Dendritic cell treated with granulocyte-macrophage colony-stimulating factor and Interleukin-4, amounts not matched to agents 40 ng/mL and 50 ng/mL, for 4 days (primary cell): ENCODE measurements around the gene PDE9A.

ENCODE experiments used
- H3K27ac Mint-ChIP-seq: one replicate; pipeline ENCODE4 v1.8.0; 2022; ENCODE audit warnings: mild to moderate bottlenecking, mixed read lengths
- H3K27me3 Mint-ChIP-seq: one replicate; pipeline ENCODE4 v1.8.0; 2022; ENCODE audit warnings: mild to moderate bottlenecking, mixed read lengths
- H3K36me3 Mint-ChIP-seq: one replicate; pipeline ENCODE4 v1.8.0; 2022; ENCODE audit warnings: low read depth, mixed read lengths
- H3K4me1 Mint-ChIP-seq: one replicate; pipeline ENCODE4 v1.8.0; 2022; ENCODE audit warnings: low read depth, mixed read lengths
- H3K4me3 Mint-ChIP-seq: one replicate; pipeline ENCODE4 v1.8.0; 2022; ENCODE audit warnings: mild to moderate bottlenecking, moderate library complexity, mixed read lengths
- H3K9me3 Mint-ChIP-seq: one replicate; pipeline ENCODE4 v1.8.0; 2022; ENCODE audit warnings: mixed read lengths
- intact Hi-C: fragments of 100-400 bp; cut with micrococcal nuclease; formaldehyde crosslinking; loops from one replicate; pipeline ENCODE4 v1.15.0; 2022

The PDE9A gene

GRCh38 chr21:42684109-42684916 is 30.9 kb downstream of the PDE9A start:
- Mint-ChIP-seq H3K27me3 (peaks cover 25% of the 10 kb centered on the region), H3K36me3 (no peaks in the 10 kb centered on the region), H3K9me3 (no peaks in the 10 kb centered on the region), H3K27ac (no peak overlapping the region), H3K4me3 (no peak overlapping the region), H3K4me1 (peaks cover 12% of the 10 kb centered on the region)
- intact Hi-C loops, result no loop called here

DNA sequence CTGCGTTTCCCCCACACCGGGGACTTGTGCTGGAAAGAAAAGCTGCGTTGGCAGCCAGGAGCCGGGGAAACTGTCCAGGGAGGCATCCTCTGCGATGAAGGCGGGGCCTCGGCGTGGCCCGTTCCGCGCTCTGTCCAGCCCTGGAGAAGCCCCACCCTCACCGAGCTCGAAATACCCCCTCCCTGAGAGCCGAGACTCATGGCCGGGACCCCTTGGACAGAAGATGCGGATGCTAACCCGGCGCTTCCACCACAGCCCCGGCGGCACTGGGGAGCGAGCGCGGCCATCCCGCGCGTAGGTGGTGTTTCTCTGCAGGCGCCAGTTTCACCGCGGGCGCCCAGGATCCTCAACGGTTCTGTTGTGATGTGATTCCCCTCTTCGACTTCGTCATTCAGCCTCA is 31.6 kb downstream of the PDE9A start:
- Mint-ChIP-seq H3K4me3 (no peak overlapping the region), H3K9me3 (no peaks in the 10 kb centered on the region), H3K27ac (no peak overlapping the region), H3K4me1 (peaks cover 12% of the 10 kb centered on the region), H3K27me3 (peaks cover 20% of the 10 kb centered on the region), H3K36me3 (no peaks in the 10 kb centered on the region)
- intact Hi-C loops, result no loop called here

DNA sequence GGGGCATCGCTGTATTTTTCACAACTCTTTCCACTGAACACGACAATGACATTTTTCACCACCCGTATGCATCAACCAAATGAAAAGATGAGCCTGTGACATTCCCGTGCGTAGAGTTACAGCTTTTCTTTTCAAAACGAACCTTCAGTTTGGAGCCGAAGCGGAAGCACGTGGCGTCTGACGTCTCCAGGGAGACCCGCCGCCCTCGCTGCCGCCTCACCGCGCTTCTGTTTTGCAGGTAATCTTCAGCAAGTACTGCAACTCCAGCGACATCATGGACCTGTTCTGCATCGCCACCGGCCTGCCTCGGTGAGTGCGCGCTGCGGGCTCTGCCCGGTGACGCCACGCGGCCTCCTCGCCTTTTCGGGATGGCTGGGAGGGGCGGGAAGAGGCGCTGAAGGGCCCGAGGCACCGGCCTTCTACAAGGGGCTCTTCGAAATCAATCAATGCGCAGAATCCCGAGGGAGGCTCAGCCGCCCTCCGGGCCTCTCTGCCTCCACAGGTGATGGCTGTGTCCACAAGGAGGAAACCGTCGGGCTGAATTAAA is 32.6 kb downstream of the PDE9A start:
- H3K27ac Mint-ChIP-seq, result no peak overlapping the region
- H3K27me3 Mint-ChIP-seq, result peaks cover 17% of the 10 kb centered on the region
- intact Hi-C loops, result no loop called here
- H3K9me3 Mint-ChIP-seq, result no peaks in the 10 kb centered on the region
- no peak overlapping the region for H3K4me3 Mint-ChIP-seq
- no peaks in the 10 kb centered on the region for H3K36me3 Mint-ChIP-seq
- H3K4me1 Mint-ChIP-seq, result peaks cover 12% of the 10 kb centered on the region

DNA sequence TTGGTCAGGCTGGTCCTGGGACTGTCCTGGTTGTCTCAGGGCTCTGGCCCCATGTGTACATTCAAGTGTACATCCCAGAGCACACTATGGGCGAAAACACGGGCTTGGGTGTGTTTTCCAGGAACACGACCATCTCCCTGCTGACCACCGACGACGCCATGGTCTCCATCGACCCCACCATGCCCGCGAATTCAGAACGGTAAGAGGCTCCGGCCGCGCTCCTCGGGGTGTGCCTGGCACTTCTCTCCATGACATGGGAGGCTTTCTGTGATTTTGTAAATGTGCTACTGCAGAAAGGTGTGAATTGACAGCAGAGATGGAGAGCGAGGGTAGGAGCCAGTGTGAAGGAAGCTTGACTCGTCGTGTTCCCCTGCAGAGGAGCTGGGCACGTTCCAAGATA is 34.4 kb downstream of the PDE9A start:
- Mint-ChIP-seq H3K27ac (no peak overlapping the region), H3K36me3 (no peaks in the 10 kb centered on the region)
- intact Hi-C loops, result no loop called here

GRCh38 chr21:42688226-42688840 is 34.9 kb downstream of the PDE9A start:
- Mint-ChIP-seq H3K27ac (no peak overlapping the region), H3K4me3 (no peak overlapping the region), H3K36me3 (no peaks in the 10 kb centered on the region), H3K4me1 (peaks cover 12% of the 10 kb centered on the region), H3K9me3 (no peaks in the 10 kb centered on the region), H3K27me3 (peaks cover 13% of the 10 kb centered on the region)
- intact Hi-C loops, result no loop called here

More for the DNA sequence above, 34.4 kb downstream of the PDE9A start:
- Mint-ChIP-seq H3K4me3 (no peak overlapping the region), H3K9me3 (no peaks in the 10 kb centered on the region), H3K4me1 (peaks cover 12% of the 10 kb centered on the region), H3K27me3 (peaks cover 17% of the 10 kb centered on the region)

DNA sequence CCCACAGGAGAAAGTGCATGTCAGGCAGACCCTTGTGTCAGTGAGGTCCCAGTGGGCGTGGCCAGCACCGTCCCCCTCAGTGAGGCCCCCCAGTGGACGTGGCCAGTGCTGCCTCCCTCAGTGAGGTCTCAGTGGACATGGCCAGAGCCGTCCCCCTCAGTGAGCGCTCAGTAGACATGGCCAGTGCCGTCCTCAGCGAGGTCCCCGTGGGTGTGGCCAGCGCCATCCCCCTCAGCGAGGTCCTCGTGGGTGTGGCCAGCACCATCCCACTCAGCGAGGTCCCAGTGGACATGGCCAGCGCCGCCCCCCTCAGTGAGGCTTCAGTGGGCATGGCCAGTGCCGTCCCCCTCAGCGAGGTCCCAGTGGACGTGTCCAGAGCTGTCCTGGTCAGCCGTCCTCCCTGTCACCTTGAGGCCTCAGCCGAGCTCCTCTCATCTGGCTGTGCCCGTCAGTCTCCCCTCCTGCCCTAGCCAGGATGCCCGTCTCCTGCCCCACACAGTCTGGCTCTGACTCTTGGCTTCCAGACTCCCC is 35.5 kb downstream of the PDE9A start:
- Mint-ChIP-seq H3K4me3 (no peak overlapping the region), H3K27ac (no peak overlapping the region), H3K27me3 (peaks cover 9% of the 10 kb centered on the region), H3K36me3 (no peaks in the 10 kb centered on the region), H3K9me3 (no peaks in the 10 kb centered on the region), H3K4me1 (peaks cover 8% of the 10 kb centered on the region)
- intact Hi-C loops, result no loop called here

GRCh38 chr21:42690586-42690985 is 37.2 kb downstream of the PDE9A start:
- no peaks in the 10 kb centered on the region for H3K36me3 Mint-ChIP-seq
- H3K9me3 Mint-ChIP-seq, result no peaks in the 10 kb centered on the region
- H3K4me3 Mint-ChIP-seq, result no peak overlapping the region

GRCh38 chr21:42691901-42692559 is 38.6 kb downstream of the PDE9A start:
- no peaks in the 10 kb centered on the region for H3K27me3 Mint-ChIP-seq
- no peak overlapping the region for H3K4me3 Mint-ChIP-seq
- intact Hi-C loops, result no loop called here
- no peaks in the 10 kb centered on the region for H3K9me3 Mint-ChIP-seq
- H3K36me3 Mint-ChIP-seq, result no peaks in the 10 kb centered on the region
- H3K27ac Mint-ChIP-seq, result no peak overlapping the region
- no peaks in the 10 kb centered on the region for H3K4me1 Mint-ChIP-seq

More at GRCh38 chr21:42690586-42690985, 37.2 kb downstream of the PDE9A start:
- H3K4me1 Mint-ChIP-seq, result no peaks in the 10 kb centered on the region
- H3K27me3 Mint-ChIP-seq, result no peaks in the 10 kb centered on the region
- intact Hi-C loops, result no loop called here
- H3K27ac Mint-ChIP-seq, result no peak overlapping the region

GRCh38 chr21:42692688-42693087 is 39.3 kb downstream of the PDE9A start:
- H3K27me3 Mint-ChIP-seq, result no peaks in the 10 kb centered on the region
- no peak overlapping the region for H3K4me3 Mint-ChIP-seq
- H3K4me1 Mint-ChIP-seq, result no peaks in the 10 kb centered on the region
- no peak overlapping the region for H3K27ac Mint-ChIP-seq
- no peaks in the 10 kb centered on the region for H3K36me3 Mint-ChIP-seq
- no peaks in the 10 kb centered on the region for H3K9me3 Mint-ChIP-seq
- intact Hi-C loops, result no loop called here

DNA sequence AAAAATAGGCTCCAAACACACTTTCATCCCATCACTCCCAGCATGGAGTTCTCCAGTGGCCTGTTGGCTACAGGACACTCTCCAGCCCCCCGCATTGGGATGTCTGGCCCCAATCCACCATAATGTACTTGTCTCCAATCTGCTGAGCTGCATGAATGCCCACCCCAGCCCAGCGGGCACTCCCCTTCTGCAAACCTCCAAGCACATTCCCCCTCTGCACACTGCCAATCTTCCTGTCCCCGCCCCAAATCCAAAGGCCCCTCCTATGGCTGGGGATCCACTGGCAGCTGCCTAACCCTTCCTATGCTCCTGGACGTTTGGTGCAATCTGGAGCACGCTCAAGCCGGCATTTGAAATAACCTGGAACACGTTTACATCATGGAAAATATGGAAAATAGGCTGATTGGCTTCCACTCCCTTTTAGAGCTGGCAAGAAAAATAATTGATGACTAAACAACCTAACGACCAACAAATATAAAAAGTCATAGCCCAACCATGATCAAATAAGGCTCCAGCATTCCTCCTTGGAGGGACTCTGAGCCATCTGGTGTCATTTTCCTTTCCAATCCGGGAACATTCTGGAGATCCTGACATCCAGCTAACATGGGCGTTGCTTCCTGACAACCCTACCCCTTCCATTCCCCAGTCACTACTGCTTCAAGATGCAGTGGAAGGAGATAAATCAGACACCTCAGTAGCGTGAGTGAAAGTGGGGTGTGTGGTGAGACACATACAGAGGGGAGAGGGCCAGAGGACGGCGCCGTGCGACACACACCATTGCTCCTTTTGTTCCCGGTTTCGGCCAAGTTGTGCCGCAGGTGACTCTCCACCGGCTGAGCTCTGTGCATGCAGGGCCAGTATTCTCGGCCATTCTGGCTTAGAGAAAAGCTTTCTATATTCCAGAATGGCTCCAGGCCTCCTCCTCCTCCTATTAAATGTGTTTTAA is 41.6 kb downstream of the PDE9A start:
- Mint-ChIP-seq H3K27me3 (no peaks in the 10 kb centered on the region), H3K36me3 (no peaks in the 10 kb centered on the region), H3K4me1 (no peaks in the 10 kb centered on the region), H3K27ac (no peak overlapping the region), H3K9me3 (no peaks in the 10 kb centered on the region), H3K4me3 (no peak overlapping the region)
- intact Hi-C loops, result no loop called here

DNA sequence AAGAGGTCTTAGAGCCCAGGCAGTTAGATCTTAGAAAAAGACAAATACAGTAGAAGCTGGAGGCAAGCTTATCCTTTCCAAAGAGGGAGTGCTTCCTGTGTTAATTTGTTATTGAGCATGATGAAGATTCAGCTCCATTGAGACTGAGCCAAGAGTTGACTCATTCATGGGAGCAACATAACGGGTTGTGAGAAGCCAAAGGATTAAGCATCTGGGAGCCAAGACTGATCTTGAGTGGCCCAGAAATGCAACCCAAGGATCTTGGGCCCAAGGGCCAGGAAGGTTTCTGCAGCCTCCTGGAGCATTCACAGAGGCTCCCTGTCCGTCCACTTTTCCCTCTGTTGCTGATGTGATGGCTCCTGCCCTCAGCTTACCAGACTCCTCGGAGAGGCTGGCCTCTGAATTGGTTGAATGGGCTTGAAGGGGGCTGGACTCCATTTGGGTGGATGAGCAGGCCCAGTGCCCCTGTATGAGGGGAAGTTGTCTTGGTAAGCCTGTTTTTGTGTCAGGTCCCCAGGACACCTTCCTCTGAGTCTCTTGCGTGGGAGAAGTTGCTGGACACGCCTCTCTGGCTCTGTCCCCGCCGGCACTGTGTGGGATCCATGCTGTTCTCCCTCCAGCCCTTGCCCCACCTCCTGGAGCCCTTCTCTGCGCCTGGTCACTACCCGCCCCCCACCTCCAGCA is 42.4 kb downstream of the PDE9A start:
- no peaks in the 10 kb centered on the region for H3K36me3 Mint-ChIP-seq
- intact Hi-C loops, result no loop called here
- H3K4me1 Mint-ChIP-seq, result no peaks in the 10 kb centered on the region
- no peak overlapping the region for H3K27ac Mint-ChIP-seq
- no peaks in the 10 kb centered on the region for H3K27me3 Mint-ChIP-seq
- no peak overlapping the region for H3K4me3 Mint-ChIP-seq
- no peaks in the 10 kb centered on the region for H3K9me3 Mint-ChIP-seq

GRCh38 chr21:42696501-42697040 is 43.1 kb downstream of the PDE9A start:
- no peak overlapping the region for H3K27ac Mint-ChIP-seq
- no peaks in the 10 kb centered on the region for H3K36me3 Mint-ChIP-seq
- no peak overlapping the region for H3K4me3 Mint-ChIP-seq
- no peaks in the 10 kb centered on the region for H3K4me1 Mint-ChIP-seq
- no peaks in the 10 kb centered on the region for H3K27me3 Mint-ChIP-seq
- intact Hi-C loops, result no loop called here
- H3K9me3 Mint-ChIP-seq, result peaks cover under 1% of the 10 kb centered on the region
